Thoracic aorta (tissue), 2 donors: Measurements from ENCODE around the gene ADCY2. TPM values are rescaled to one million over a fixed set of nuclear protein-coding genes. Genes with fewer than 3 reads are reported as not detected.

Experiments used
- ATAC-seq: fragments of 150-250 bp; one replicate; pipeline ENCODE4 v1.8.0; 2017; ENCODE audit warnings: low read depth; ENCODE audit not compliant: insufficient number of reproducible peaks, low FRiP score
- DNase-seq: peaks from one replicate; pipeline ENCODE4 v3.0.0-alpha.2; 2020; ENCODE audit warnings: low spot score
- H3K27ac ChIP-seq, 2 donors: fragments of 200-600 bp; sonication (generic); 1 replicate in 1 of 2; 2 replicates in 1 of 2; pipeline ENCODE4 v1.5.1; 2016; ENCODE audit warnings: mild to moderate bottlenecking in 2 of 2, moderate library complexity in 2 of 2
- H3K27me3 ChIP-seq: fragments of 200-600 bp; sonication (generic); replicated peaks from 2 replicates; pipeline ENCODE4 v1.6.0; 2016; ENCODE audit warnings: mild to moderate bottlenecking; ENCODE audit not compliant: insufficient read depth
- H3K36me3 ChIP-seq: fragments of 200-600 bp; sonication (generic); one replicate; pipeline ENCODE4 v1.5.1; 2016
- H3K4me1 ChIP-seq, 2 donors: fragments of 200-600 bp; sonication (generic); 1 replicate in 1 of 2; 2 replicates in 1 of 2; pipeline versions ENCODE4 v1.5.1 to v1.6.0; 2016; ENCODE audit warnings: low read depth in 2 of 2, mild to moderate bottlenecking in 1 of 2; ENCODE audit not compliant: control insufficient read depth in 1 of 2
- H3K4me3 ChIP-seq: fragments of 200-600 bp; sonication (generic); 2 replicates; pipeline ENCODE4 v1.5.1; 2016; ENCODE audit warnings: mild to moderate bottlenecking
- H3K9me3 ChIP-seq: fragments of 200-600 bp; sonication (generic); 2 replicates; pipeline ENCODE4 v1.5.1; 2016
- total RNA-seq, 2 donors: library from RNA; depleted of rRNA; stranded (reverse); fragments of >200 nt; gene quantifications; one replicate each; pipeline versions ENCODE4 v1.1.0 to v1.2.3, GENCODE V29; 2016
- TF ChIP-seq, protein P1 (sequence below): fragments of 200-600 bp; sonication (generic); IDR thresholded peaks from one replicate; pipeline ENCODE4 v1.5.1; 2019; ENCODE audit warnings: antibody characterized with exemption

Gene ADCY2
- total RNA-seq, 2 donors from 2014 or later, result 5.0 to 14.8 TPM

- no peak for DNase-seq
- ATAC-seq, result no peak
- H3K27me3 ChIP-seq, result no peaks in the 10 kb centered on the region
- H3K4me1 ChIP-seq, result no peaks in the 10 kb centered on the region
- H3K9me3 ChIP-seq, result no peaks in the 10 kb centered on the region
- H3K27ac ChIP-seq, result no peak overlapping the region
- TF ChIP-seq, protein P1, sequence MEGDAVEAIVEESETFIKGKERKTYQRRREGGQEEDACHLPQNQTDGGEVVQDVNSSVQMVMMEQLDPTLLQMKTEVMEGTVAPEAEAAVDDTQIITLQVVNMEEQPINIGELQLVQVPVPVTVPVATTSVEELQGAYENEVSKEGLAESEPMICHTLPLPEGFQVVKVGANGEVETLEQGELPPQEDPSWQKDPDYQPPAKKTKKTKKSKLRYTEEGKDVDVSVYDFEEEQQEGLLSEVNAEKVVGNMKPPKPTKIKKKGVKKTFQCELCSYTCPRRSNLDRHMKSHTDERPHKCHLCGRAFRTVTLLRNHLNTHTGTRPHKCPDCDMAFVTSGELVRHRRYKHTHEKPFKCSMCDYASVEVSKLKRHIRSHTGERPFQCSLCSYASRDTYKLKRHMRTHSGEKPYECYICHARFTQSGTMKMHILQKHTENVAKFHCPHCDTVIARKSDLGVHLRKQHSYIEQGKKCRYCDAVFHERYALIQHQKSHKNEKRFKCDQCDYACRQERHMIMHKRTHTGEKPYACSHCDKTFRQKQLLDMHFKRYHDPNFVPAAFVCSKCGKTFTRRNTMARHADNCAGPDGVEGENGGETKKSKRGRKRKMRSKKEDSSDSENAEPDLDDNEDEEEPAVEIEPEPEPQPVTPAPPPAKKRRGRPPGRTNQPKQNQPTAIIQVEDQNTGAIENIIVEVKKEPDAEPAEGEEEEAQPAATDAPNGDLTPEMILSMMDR, result no peak
- no peak overlapping the region for H3K4me3 ChIP-seq
- H3K36me3 ChIP-seq, result no peaks in the 10 kb centered on the region
Observed at GRCh38 chr5:7781899-7782298, 386.0 kb downstream of the ADCY2 start.

GRCh38 chr5:7784683-7785380, 388.9 kb downstream of the ADCY2 start:
- no peaks in the 10 kb centered on the region for H3K9me3 ChIP-seq
- TF ChIP-seq, protein P1, result no peak
- ATAC-seq (no peak), DNase-seq (no peak)
- no peaks in the 10 kb centered on the region for H3K4me1 ChIP-seq
- no peaks in the 10 kb centered on the region for H3K27me3 ChIP-seq
- H3K4me3 ChIP-seq, result no peak overlapping the region
- no peaks in the 10 kb centered on the region for H3K36me3 ChIP-seq
- no peak overlapping the region for H3K27ac ChIP-seq

GRCh38 chr5:7787770-7788169, 391.8 kb downstream of the ADCY2 start:
- H3K9me3 ChIP-seq, result no peaks in the 10 kb centered on the region
- H3K36me3 ChIP-seq, result no peaks in the 10 kb centered on the region
- no peak for ATAC-seq
- H3K4me1 ChIP-seq, result no peaks in the 10 kb centered on the region
- DNase-seq, result no peak
- TF ChIP-seq, protein P1, result no peak
- H3K27ac ChIP-seq, result no peak overlapping the region
- no peak overlapping the region for H3K4me3 ChIP-seq
- no peaks in the 10 kb centered on the region for H3K27me3 ChIP-seq

GRCh38 chr5:7789567-7789966, 393.6 kb downstream of the ADCY2 start:
- Histone ChIP-seq H3K4me3 (no peak overlapping the region), H3K9me3 (no peaks in the 10 kb centered on the region), H3K27me3 (no peaks in the 10 kb centered on the region), H3K27ac (no peak overlapping the region), H3K36me3 (no peaks in the 10 kb centered on the region), H3K4me1 (no peaks in the 10 kb centered on the region)
- DNase-seq (no peak), ATAC-seq (no peak)
- TF ChIP-seq, protein P1, result no peak

GRCh38 chr5:7793895-7794294, 398.0 kb downstream of the ADCY2 start:
- ATAC-seq, result no peak
- no peak overlapping the region for H3K27ac ChIP-seq
- H3K27me3 ChIP-seq, result no peaks in the 10 kb centered on the region
- H3K4me3 ChIP-seq, result no peak overlapping the region
- no peaks in the 10 kb centered on the region for H3K36me3 ChIP-seq
- H3K9me3 ChIP-seq, result no peaks in the 10 kb centered on the region
- DNase-seq, result no peak
- TF ChIP-seq, protein P1, result no peak
- no peaks in the 10 kb centered on the region for H3K4me1 ChIP-seq
